ENCODE measurements around the gene ZGLP1. TPM values are rescaled to one million over a fixed set of nuclear protein-coding genes. Genes with fewer than 3 reads are reported as not detected.

The ZGLP1 gene
- total RNA-seq, 1 experiment from 2014 or later: 1.8 TPM

DNA sequence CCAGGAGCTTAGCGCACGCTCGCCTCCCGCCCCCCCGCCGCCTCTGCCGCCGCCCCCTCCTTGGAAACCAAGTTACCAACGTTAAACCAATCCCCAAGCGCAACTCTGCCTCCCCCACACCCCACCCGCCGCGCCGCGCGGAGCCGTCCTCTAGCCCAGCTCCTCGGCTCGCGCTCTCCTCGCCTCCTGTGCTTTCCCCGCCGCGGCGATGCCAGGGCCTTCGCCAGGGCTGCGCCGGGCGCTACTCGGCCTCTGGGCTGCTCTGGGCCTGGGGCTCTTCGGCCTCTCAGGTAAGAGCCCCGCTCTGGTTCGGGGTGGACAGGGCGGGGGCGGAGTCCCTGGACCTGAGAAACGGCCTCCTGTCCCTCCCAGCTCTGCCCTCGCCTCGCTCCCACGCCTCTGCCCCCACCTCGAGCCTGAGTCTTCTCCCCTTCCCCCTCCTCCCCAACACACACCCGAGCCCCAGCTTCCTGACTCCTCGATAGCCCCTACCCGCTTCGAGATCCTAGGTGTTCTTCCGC, 19.7 kb downstream of the ZGLP1 start, which contains the start of gene ICAM5:
Gene ICAM5, plus strand, starts transcription at position 117 of the 521 bp plus-strand sequence. Its CDS starts 92 bp downstream, at position 209.
- CTCF ChIA-PET: interaction anchor here (1.0 to 1.2 kb wide), 2 partner anchors 20 to 114 kb away, joined by 5 read pairs; no protein-coding TSS in a partner anchor
- POLR2A ChIA-PET (ENCODE audit: unreplicated experiment): interaction anchor here (0.6 kb wide), 1 partner anchor 10 kb away, joined by 3 read pairs; no protein-coding TSS in a partner anchor
- peak; percentile 8 for ATAC-seq

GRCh38 chr19:10289167-10289835, 20.3 kb downstream of the ZGLP1 start:
- ChIA-PET CTCF (interaction anchor here (1.0 to 1.2 kb wide), 2 partner anchors 20 to 114 kb away, joined by 5 read pairs; no protein-coding TSS in a partner anchor), POLR2A (ENCODE audit: unreplicated experiment) (interaction anchor here (0.6 kb wide), 1 partner anchor 10 kb away, joined by 3 read pairs; no protein-coding TSS in a partner anchor)
- BruUV-seq (replicated peaks): no TSS peak
- no peak overlapping the region for H3K27ac ChIP-seq (ENCODE audit: low read length)
- no peaks in the 10 kb centered on the region for H3K79me2 ChIP-seq (ENCODE audit: low read length)
- H3K36me3 ChIP-seq (ENCODE audit: low read depth, low read length): 0 out of 2 replicates have a peak, but pooled peaks cover 3% of the 10 kb centered on the region
- H4K20me1 ChIP-seq (ENCODE audit: low read length): no peaks in the 10 kb centered on the region
- peaks cover 29% of the 10 kb centered on the region for H3K4me1 ChIP-seq (ENCODE audit: insufficient read depth, low read length)
- ATAC-seq: peak; percentile 8
- H3K4me2 ChIP-seq (ENCODE audit: low read length): peak overlapping the region; percentile 95
- H3K9ac ChIP-seq (ENCODE audit: low read length): no peak overlapping the region
- no peaks in the 10 kb centered on the region for H3F3A ChIP-seq (ENCODE audit: low read length, unreplicated experiment)
- peaks cover 19% of the 10 kb centered on the region; the same call in 1 of the 2 replicates for H3K27me3 ChIP-seq (ENCODE audit: low read length)
- DNase-seq: peak; percentile 45
- TF ChIP-seq EZH2 (IDR thresholded peaks at IDR 0.05; ENCODE audit: low read length, unreplicated experiment): no peak
- TF ChIP-seq EZH2phosphoT487 (IDR thresholded peaks at IDR 0.05; ENCODE audit: borderline replicate concordance, low read length): no peak
- TF ChIP-seq CTCF (conservative IDR thresholded peaks at IDR 0.05; ENCODE audit: low read depth, low read length): no peak
- intact Hi-C loops (cut with micrococcal nuclease): no loop called here
- no peaks in the 10 kb centered on the region for H3K9me3 ChIP-seq (ENCODE audit: low read length)
- H3K9me2 ChIP-seq (replicated peaks; ENCODE audit: low read length): no peaks in the 10 kb centered on the region
- H3K4me3 ChIP-seq (ENCODE audit: low read length): peak overlapping the region; percentile 69
- H2AFZ ChIP-seq (ENCODE audit: low read length): peak overlapping the region; percentile 80

More for the DNA sequence above, 19.7 kb downstream of the ZGLP1 start, which contains the start of gene ICAM5:
- intact Hi-C loops (cut with micrococcal nuclease): no loop called here
- no peak within 1 kb of the TSS for H3K9ac ChIP-seq (ENCODE audit: low read length)
- TF ChIP-seq EZH2 (IDR thresholded peaks at IDR 0.05; ENCODE audit: low read length, unreplicated experiment): no peak
- no peak for TF ChIP-seq EZH2phosphoT487 (IDR thresholded peaks at IDR 0.05; ENCODE audit: borderline replicate concordance, low read length)
- TF ChIP-seq CTCF (conservative IDR thresholded peaks at IDR 0.05; ENCODE audit: low read depth, low read length): no peak
- H4K20me1 ChIP-seq (ENCODE audit: low read length): no peaks in the 10 kb centered on the region
- H2AFZ ChIP-seq (ENCODE audit: low read length): peak within 1 kb of the TSS; percentile 80
- peak within 1 kb of the TSS; percentile 95 for H3K4me2 ChIP-seq (ENCODE audit: low read length)
- BruUV-seq (replicated peaks): no TSS peak
- no peak within 1 kb of the TSS for H3K27ac ChIP-seq (ENCODE audit: low read length)
- 0 out of 2 replicates have a peak, but pooled peaks cover 3% of the 10 kb centered on the region for H3K36me3 ChIP-seq (ENCODE audit: low read depth, low read length)
- no peaks in the 10 kb centered on the region for H3K9me2 ChIP-seq (replicated peaks; ENCODE audit: low read length)
- H3K79me2 ChIP-seq (ENCODE audit: low read length): no peaks in the 10 kb centered on the region
- H3K4me3 ChIP-seq (ENCODE audit: low read length): peak within 1 kb of the TSS; percentile 69
- H3F3A ChIP-seq (ENCODE audit: low read length, unreplicated experiment): no peaks in the 10 kb centered on the region
- H3K27me3 ChIP-seq (ENCODE audit: low read length): peaks cover 19% of the 10 kb centered on the region; the same call in 1 of the 2 replicates
- peaks cover 29% of the 10 kb centered on the region for H3K4me1 ChIP-seq (ENCODE audit: insufficient read depth, low read length)
- H3K9me3 ChIP-seq (ENCODE audit: low read length): no peaks in the 10 kb centered on the region
- DNase-seq: peak; percentile 28

All from PC-3 (cell line).